IMR-90 (cell line): Measurements from ENCODE around the gene ANKRD2. TPM values are rescaled to one million over a fixed set of nuclear protein-coding genes. Genes with fewer than 3 reads are reported as not detected.

Source experiments
- ATAC-seq: fragments of 200-7000 bp; cut with Tn5 transposase; 2 replicates; pipeline ENCODE4 v1.9.1; 2020; ENCODE audit warnings: low read depth, mild to moderate bottlenecking, moderate library complexity
- BruUV-seq: library from RNA; stranded (reverse); fragments of 400-500 nt; replicated peaks from 2 replicates; lab custom pipeline; 2021; lab: Mats Ljungman, UMichigan
- CTCF ChIA-PET: fragments of 300-600 bp; formaldehyde crosslinking; extraction: SDS; loops from one replicate; lab custom pipeline; 2021; ENCODE audit warnings: antibody characterized with exemption; lab: Yijun Ruan, JAX
- POLR2A ChIA-PET: fragments of 300-600 bp; sonication (Branson Sonifier 250); formaldehyde crosslinking; loops from one replicate; lab custom pipeline; 2022; ENCODE audit warnings: antibody characterized with exemption; ENCODE audit not compliant: unreplicated experiment; lab: Charles Lee
- DNase-seq: peaks from one replicate; pipeline ENCODE4 v3.0.0; 2013
- H2AFZ ChIP-seq: replicated peaks from 2 replicates; pipeline ENCODE3; 2013; ENCODE audit warnings: low read length, mild to moderate bottlenecking; ENCODE audit not compliant: poor library complexity
- H2AK5ac ChIP-seq: 2 replicates; pipeline ENCODE4 v1.6.1; 2013; ENCODE audit warnings: low read depth, low read length, inconsistent platforms
- H2AK9ac ChIP-seq: replicated peaks from 2 replicates; pipeline ENCODE3; 2013; ENCODE audit warnings: mild to moderate bottlenecking, low read depth, low read length, moderate library complexity; ENCODE audit not compliant: poor library complexity
- H2BK120ac ChIP-seq: 2 replicates; pipeline ENCODE4 v1.6.1; 2013; ENCODE audit warnings: low read depth, low read length, inconsistent platforms
- H2BK15ac ChIP-seq: 3 replicates; pipeline ENCODE4 v1.6.1; 2013; ENCODE audit warnings: low read depth, low read length, inconsistent platforms
- H2BK20ac ChIP-seq: 2 replicates; pipeline ENCODE4 v1.6.1; 2013; ENCODE audit warnings: low read depth, mild to moderate bottlenecking, inconsistent platforms, low read length, moderate library complexity
- H2BK5ac ChIP-seq: 2 replicates; pipeline ENCODE4 v1.6.1; 2013; ENCODE audit warnings: mild to moderate bottlenecking, low read depth, low read length, inconsistent platforms; ENCODE audit not compliant: poor library complexity, severe bottlenecking
- H3K14ac ChIP-seq: replicated peaks from 2 replicates; pipeline ENCODE4 v1.6.1; 2013; ENCODE audit warnings: low read depth, low read length, inconsistent platforms
- H3K18ac ChIP-seq: 2 replicates; pipeline ENCODE4 v1.6.1; 2013; ENCODE audit warnings: low read depth, low read length, control low read depth
- H3K23ac ChIP-seq: 2 replicates; pipeline ENCODE4 v1.6.1; 2013; ENCODE audit warnings: low read depth, low read length, inconsistent platforms
- H3K27ac ChIP-seq: 2 replicates; pipeline ENCODE4 v1.5.1; 2013; ENCODE audit warnings: mild to moderate bottlenecking, control low read depth, low read length; ENCODE audit not compliant: insufficient read depth
- H3K27me3 ChIP-seq: 2 replicates; pipeline ENCODE4 v1.6.1; 2013; ENCODE audit warnings: low read length; ENCODE audit not compliant: control insufficient read depth, insufficient read depth
- H3K36me3 ChIP-seq: 2 replicates; pipeline ENCODE4 v1.6.1; 2013; ENCODE audit warnings: low read length, mixed read lengths; ENCODE audit not compliant: control insufficient read depth, insufficient read depth
- H3K4ac ChIP-seq: 2 replicates; pipeline ENCODE4 v1.6.1; 2013; ENCODE audit warnings: low read depth, low read length, inconsistent platforms
- H3K4me1 ChIP-seq: 2 replicates; pipeline ENCODE4 v1.6.1; 2013; ENCODE audit warnings: low read length, mixed read lengths; ENCODE audit not compliant: control insufficient read depth, insufficient read depth
- H3K4me2 ChIP-seq: 2 replicates; pipeline ENCODE4 v1.6.1; 2013; ENCODE audit warnings: low read depth, mild to moderate bottlenecking, control low read depth, low read length, moderate library complexity
- H3K4me3 ChIP-seq: 2 replicates; pipeline ENCODE4 v1.5.1; 2013; ENCODE audit warnings: low read depth, mild to moderate bottlenecking, control low read depth, low read length, moderate library complexity; ENCODE audit not compliant: insufficient read depth
- H3K56ac ChIP-seq: 2 replicates; pipeline ENCODE4 v1.6.1; 2013; ENCODE audit warnings: low read length, inconsistent platforms; ENCODE audit not compliant: insufficient read depth; ENCODE audit errors: extremely low read depth
- H3K79me1 ChIP-seq, 2 experiments: 2 replicates each; pipeline ENCODE4 v1.6.1; 2013; ENCODE audit warnings: low read length in 2 of 2, inconsistent platforms in 1 of 2, low read depth in 1 of 2
- H3K9ac ChIP-seq: 2 replicates; pipeline ENCODE4 v1.6.1; 2013; ENCODE audit warnings: low read depth, low read length, control low read depth
- H3K9me1 ChIP-seq: 2 replicates; pipeline ENCODE4 v1.6.1; 2013; ENCODE audit warnings: low read length, inconsistent platforms; ENCODE audit not compliant: insufficient read depth
- H3K9me3 ChIP-seq: 2 replicates; pipeline ENCODE4 v1.6.1; 2013; ENCODE audit warnings: low read length; ENCODE audit not compliant: control insufficient read depth, insufficient read depth
- H4K20me1 ChIP-seq: 2 replicates; pipeline ENCODE4 v1.6.1; 2013; ENCODE audit warnings: low read length, inconsistent platforms; ENCODE audit not compliant: insufficient read depth
- H4K5ac ChIP-seq: 2 replicates; pipeline ENCODE4 v1.6.1; 2013; ENCODE audit warnings: mild to moderate bottlenecking, low read depth, low read length, control low read depth
- H4K8ac ChIP-seq, 2 experiments: 2 replicates each; pipeline ENCODE4 v1.6.1; 2013; ENCODE audit warnings: low read depth in 2 of 2, low read length in 2 of 2, control low read depth in 1 of 2, inconsistent platforms in 1 of 2
- H4K91ac ChIP-seq: 2 replicates; pipeline ENCODE4 v1.6.1; 2013; ENCODE audit warnings: low read depth, low read length, inconsistent platforms; ENCODE audit not compliant: insufficient read depth
- FOS ChIP-seq: fragments of 150-350 bp; IDR thresholded peaks from 2 replicates; pipeline ENCODE4 v1.6.1; 2016; ENCODE audit warnings: low read depth, low read length
- MAFK ChIP-seq: IDR thresholded peaks from 2 replicates; pipeline ENCODE4 v1.6.1; 2012; ENCODE audit warnings: low read depth, low read length, improper control_type of control experiment
- MAZ ChIP-seq: IDR thresholded peaks from 2 replicates; pipeline ENCODE4 v1.6.1; 2012; ENCODE audit warnings: low read depth, mild to moderate bottlenecking, low read length, improper control_type of control experiment, moderate library complexity, borderline replicate concordance
- MXI1 ChIP-seq: IDR thresholded peaks from 2 replicates; pipeline ENCODE4 v1.6.1; 2012; ENCODE audit warnings: low read depth, mild to moderate bottlenecking, low read length, moderate library complexity, borderline replicate concordance
- NFE2L2 ChIP-seq: fragments of 150-350 bp; IDR thresholded peaks from 2 replicates; pipeline ENCODE4 v1.6.1; 2016; ENCODE audit warnings: low read depth, mild to moderate bottlenecking, low read length
- POLR2A ChIP-seq: IDR thresholded peaks from 2 replicates; pipeline ENCODE4 v1.6.1; 2012; ENCODE audit warnings: mild to moderate bottlenecking, low read depth, low read length
- RAD21 ChIP-seq: IDR thresholded peaks from 2 replicates; pipeline ENCODE4 v1.6.1; 2012; ENCODE audit warnings: low read length, improper control_type of control experiment
- RCOR1 ChIP-seq: IDR thresholded peaks from 2 replicates; pipeline ENCODE4 v1.6.1; 2012; ENCODE audit warnings: mild to moderate bottlenecking, low read length, improper control_type of control experiment; ENCODE audit not compliant: insufficient replicate concordance
- SMC3 ChIP-seq: fragments of 150-350 bp; IDR thresholded peaks from 2 replicates; pipeline ENCODE4 v1.6.1; 2016; ENCODE audit warnings: low read depth, mild to moderate bottlenecking, antibody characterized with exemption, low read length, moderate library complexity
- WGBS, 2 experiments: methylation state at CpG; one replicate each; pipeline versions ENCODE4 v1.1.5 to v1.1.7; 2013; ENCODE audit warnings: missing lambda C conversion rate in 2 of 2; ENCODE audit not compliant: insufficient read length in 1 of 2; ENCODE audit errors: extremely low coverage in 2 of 2; 5-methylcytosine and 5-hydroxymethylcytosine counted together
- dilution Hi-C: fragments of 300-500 bp; cut with HindIII; formaldehyde crosslinking; loops from one replicate; pipeline ENCODE4 v1.14.3; 2018; ENCODE audit warnings: low sequenced_read_pairs; ENCODE audit not compliant: unreplicated experiment
- in situ Hi-C: fragments of 300-500 bp; cut with MboI; formaldehyde crosslinking; loops from 3 replicates; pipeline ENCODE4 v1.14.3; 2019; ENCODE audit warnings: low sequenced_read_pairs, inconsistent platforms, mixed read lengths
- intact Hi-C: fragments of 100-400 bp; cut with micrococcal nuclease; formaldehyde crosslinking; loops from 2 replicates; pipeline ENCODE4 v1.10.0; 2022
- polyA plus RNA-seq, 3 experiments: library from polyadenylated mRNA; depleted of rRNA; stranded (reverse); fragments of >200 nt; gene quantifications; 2 replicates each; pipeline ENCODE4 v1.2.3, GENCODE V29; 2012; ENCODE audit warnings: low replicate concordance in 1 of 3
- total RNA-seq: library from RNA; depleted of rRNA; stranded (reverse); fragments of >200 nt; gene quantifications from 2 replicates; pipeline ENCODE4 v1.2.3, GENCODE V29; 2012

The ANKRD2 gene
- total and polyA plus RNA-seq, 2 of the 4 experiments (the other 2 are of a cell fraction): 0.36 to 0.65 TPM

GRCh38 chr10:97542169-97543024 lies 30.2 kb upstream of the ANKRD2 start:
- no peaks in the 10 kb centered on the region for H3K36me3 ChIP-seq
- H4K20me1 ChIP-seq: no peaks in the 10 kb centered on the region
- intact Hi-C loops: no loop called here
- peak overlapping the region; percentile 95 for H2BK20ac ChIP-seq
- peak overlapping the region; percentile 90 for H2AK5ac ChIP-seq
- H3K9ac ChIP-seq: peak overlapping the region; percentile 40
- peak; percentile 43 for ATAC-seq
- peak overlapping the region; percentile 83 to 94 for H4K8ac ChIP-seq
- CTCF ChIA-PET: interaction anchor here (1.0 kb wide), 1 partner anchor 9 kb away, joined by 4 read pairs; no protein-coding TSS in a partner anchor
- peak overlapping the region; percentile 87 for H2BK120ac ChIP-seq
- H3K4me3 ChIP-seq: no peak overlapping the region
- H4K91ac ChIP-seq: peak overlapping the region; percentile 91
- peak overlapping the region; percentile 84 for H3K14ac ChIP-seq
- peak overlapping the region; percentile 92 for H3K27ac ChIP-seq
- peak; percentile 97 for DNase-seq
- peak overlapping the region; percentile 85 for H4K5ac ChIP-seq
- peak overlapping the region; percentile 95 for H2BK5ac ChIP-seq
- H2AK9ac ChIP-seq: peak overlapping the region; percentile 97
- peak overlapping the region; percentile 30 for H3K4me2 ChIP-seq
- H3K23ac ChIP-seq: peak overlapping the region; percentile 83
- dilution Hi-C loops: no loop called here
- H2BK15ac ChIP-seq: peak overlapping the region; percentile 53; the same call in 2 of the 3 replicates
- peaks cover 39% of the 10 kb centered on the region for H3K4me1 ChIP-seq
- 37% methylated on average over 2 of the region's 9 CpGs; no CpG with 5 or more reads in 1 of the 2 experiments for WGBS, 2 experiments
- peak; percentile 87 for TF ChIP-seq MAZ
- TF ChIP-seq SMC3: no peak
- peak; percentile 81 for TF ChIP-seq MAFK
- no peak for TF ChIP-seq MXI1
- TF ChIP-seq RAD21: no peak
- peak; percentile 43; the same call in 1 of the 2 replicates for TF ChIP-seq NFE2L2
- peak; percentile 99 for TF ChIP-seq FOS
- peak; percentile 53; the same call in 1 of the 2 replicates for TF ChIP-seq POLR2A
- TF ChIP-seq RCOR1: peak; percentile 69
- peaks cover 16% of the 10 kb centered on the region for H3K9me1 ChIP-seq
- H2AFZ ChIP-seq: peak overlapping the region; percentile 89
- POLR2A ChIA-PET: interaction anchor here (1.0 kb wide), 1 partner anchor 10 kb away, joined by 3 read pairs; no protein-coding TSS in a partner anchor
- H3K9me3 ChIP-seq: no peaks in the 10 kb centered on the region
- no peaks in the 10 kb centered on the region for H3K27me3 ChIP-seq
- peak overlapping the region; percentile 90 for H3K18ac ChIP-seq
- in situ Hi-C loops: no loop called here
- H3K79me1 ChIP-seq: peaks cover 23 to 85% of the 10 kb centered on the region in 2 experiments
- H3K56ac ChIP-seq: peak overlapping the region; percentile 73
- BruUV-seq: no TSS peak
- peak overlapping the region; percentile 95 for H3K4ac ChIP-seq
